ENCODE measurements around the gene OTULIN.

DNA sequence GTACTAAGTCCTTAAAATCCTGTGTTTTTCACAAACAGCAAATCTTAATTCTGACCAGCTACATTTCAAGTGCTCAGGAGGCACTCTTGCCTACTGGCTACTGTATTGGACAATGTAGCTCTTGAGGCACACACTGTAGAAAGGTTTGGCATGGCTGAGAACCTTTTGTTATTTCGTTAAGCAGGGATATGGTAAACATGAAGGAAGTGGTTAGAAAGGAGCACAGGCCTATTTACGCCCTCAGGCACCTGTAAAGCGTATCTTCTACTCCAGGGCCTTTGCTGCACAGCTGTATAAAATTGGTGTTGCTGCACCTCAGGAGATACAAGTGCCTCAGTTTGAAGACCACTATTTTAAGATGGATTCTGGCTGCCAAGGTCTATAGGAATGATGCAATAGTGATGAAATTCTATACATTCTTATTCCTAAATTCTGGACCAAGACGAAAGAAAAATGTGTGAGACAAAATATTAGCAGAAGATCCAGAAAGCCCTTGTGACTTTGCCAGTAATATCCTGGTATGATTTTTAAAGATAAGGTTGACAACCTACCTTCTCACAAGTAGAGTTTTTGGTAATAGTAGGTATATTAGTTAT, 9.3 kb upstream of the OTULIN start:
- TF ChIP-seq EZH2 (IDR thresholded peaks at IDR 0.05; ENCODE audit: borderline replicate concordance, low read depth, low read length, severe bottlenecking) = no peak
- TF ChIP-seq, protein P1, sequence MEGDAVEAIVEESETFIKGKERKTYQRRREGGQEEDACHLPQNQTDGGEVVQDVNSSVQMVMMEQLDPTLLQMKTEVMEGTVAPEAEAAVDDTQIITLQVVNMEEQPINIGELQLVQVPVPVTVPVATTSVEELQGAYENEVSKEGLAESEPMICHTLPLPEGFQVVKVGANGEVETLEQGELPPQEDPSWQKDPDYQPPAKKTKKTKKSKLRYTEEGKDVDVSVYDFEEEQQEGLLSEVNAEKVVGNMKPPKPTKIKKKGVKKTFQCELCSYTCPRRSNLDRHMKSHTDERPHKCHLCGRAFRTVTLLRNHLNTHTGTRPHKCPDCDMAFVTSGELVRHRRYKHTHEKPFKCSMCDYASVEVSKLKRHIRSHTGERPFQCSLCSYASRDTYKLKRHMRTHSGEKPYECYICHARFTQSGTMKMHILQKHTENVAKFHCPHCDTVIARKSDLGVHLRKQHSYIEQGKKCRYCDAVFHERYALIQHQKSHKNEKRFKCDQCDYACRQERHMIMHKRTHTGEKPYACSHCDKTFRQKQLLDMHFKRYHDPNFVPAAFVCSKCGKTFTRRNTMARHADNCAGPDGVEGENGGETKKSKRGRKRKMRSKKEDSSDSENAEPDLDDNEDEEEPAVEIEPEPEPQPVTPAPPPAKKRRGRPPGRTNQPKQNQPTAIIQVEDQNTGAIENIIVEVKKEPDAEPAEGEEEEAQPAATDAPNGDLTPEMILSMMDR (IDR thresholded peaks at IDR 0.05; ENCODE audit: borderline replicate concordance, extremely low read depth, low read length, poor library complexity, severe bottlenecking) = no peak

All from DND-41 (cell line).